GM18526 (cell line): Measurements from ENCODE around the gene MAPK6.
A peak's percentile ranks its signal among the peaks of the same experiment; 100 is the strongest.

ENCODE experiments used
- POLR2A ChIP-seq: IDR thresholded peaks from 3 replicates; pipeline ENCODE4 v1.6.1; 2011; ENCODE audit not compliant: insufficient read length; ENCODE audit errors: extremely low read depth

MAPK6 gene

GRCh38 chr15:52018693-52019393 is at the start of gene MAPK6:
TSS of gene MAPK6 (plus strand) at chr15:52019219. CDS start at chr15:52046461, 27,242 bp downstream.
- TF ChIP-seq POLR2A = peak; percentile 91

GRCh38 chr15:51969728-51970127 is 49.3 kb upstream of the MAPK6 start:
- no peak for TF ChIP-seq POLR2A

GRCh38 chr15:51970132-51970817 is 48.7 kb upstream of the MAPK6 start:
- no peak for TF ChIP-seq POLR2A

- no peak for TF ChIP-seq POLR2A
Measured at GRCh38 chr15:51971032-51971374, 48.0 kb upstream of the MAPK6 start.

- peak; percentile 90 for TF ChIP-seq POLR2A
Measured at GRCh38 chr15:51971375-51972133, 47.5 kb upstream of the MAPK6 start, which contains the start of gene LEO1. TSS of gene LEO1 (minus strand) at chr15:51971778. CDS start at chr15:51971745, 33 bp downstream.

GRCh38 chr15:51973220-51973619 is 45.8 kb upstream of the MAPK6 start:
- no peak for TF ChIP-seq POLR2A

GRCh38 chr15:51973775-51974174 is 45.2 kb upstream of the MAPK6 start:
- TF ChIP-seq POLR2A = no peak

GRCh38 chr15:51982013-51982769 is 36.8 kb upstream of the MAPK6 start:
- peak; percentile 30 for TF ChIP-seq POLR2A

GRCh38 chr15:51982770-51983103 is 36.3 kb upstream of the MAPK6 start:
- no peak for TF ChIP-seq POLR2A

- no peak for TF ChIP-seq POLR2A
Measured at GRCh38 chr15:51991141-51991540, 27.9 kb upstream of the MAPK6 start.

- no peak for TF ChIP-seq POLR2A
Measured at GRCh38 chr15:51992953-51993352, 26.1 kb upstream of the MAPK6 start.

GRCh38 chr15:52002351-52002750 is 16.7 kb upstream of the MAPK6 start:
- no peak for TF ChIP-seq POLR2A

- TF ChIP-seq POLR2A = no peak
Measured at GRCh38 chr15:52003710-52004109, 15.3 kb upstream of the MAPK6 start.

- no peak for TF ChIP-seq POLR2A
Measured at GRCh38 chr15:52004806-52005205, 14.2 kb upstream of the MAPK6 start.
